Measurements from ENCODE around the gene ADM2. TPM values are rescaled to one million over a fixed set of nuclear protein-coding genes. Genes with fewer than 3 reads are reported as not detected.

Gene ADM2
- total RNA-seq, 1 donor from 2014 or later: 1.5 TPM

GRCh38 chr22:50446708-50447575 lies 34.4 kb upstream of the ADM2 start:
- DNase-seq: no peak
- Histone ChIP-seq H3K27me3 (ENCODE audit: low read depth) (no peaks in the 10 kb centered on the region), H3K36me3 (peaks cover 71% of the 10 kb centered on the region), H3K4me1 (peaks cover 25% of the 10 kb centered on the region), H3K4me3 (no peak overlapping the region), H3K27ac (no peak overlapping the region), H3K9me3 (no peaks in the 10 kb centered on the region)
- intact Hi-C loops (cut with DNase I): no loop called here
- no peak for ATAC-seq
- TF ChIP-seq CTCF (IDR thresholded peaks at IDR 0.05): no peak

- DNase-seq: no peak
- no peak overlapping the region for H3K4me3 ChIP-seq
- H3K9me3 ChIP-seq: no peaks in the 10 kb centered on the region
- H3K36me3 ChIP-seq: peaks cover 78% of the 10 kb centered on the region
- intact Hi-C loops (cut with DNase I): no loop called here
- H3K27ac ChIP-seq: no peak overlapping the region
- no peaks in the 10 kb centered on the region for H3K27me3 ChIP-seq (ENCODE audit: low read depth)
- ATAC-seq: no peak
- H3K4me1 ChIP-seq: peaks cover 25% of the 10 kb centered on the region
- TF ChIP-seq CTCF (IDR thresholded peaks at IDR 0.05): no peak
These were observed 33.5 kb upstream of the ADM2 start for GRCh38 chr22:50447576-50448551.

- Histone ChIP-seq H3K27ac (no peak overlapping the region), H3K36me3 (peaks cover 93% of the 10 kb centered on the region), H3K4me3 (no peak overlapping the region), H3K4me1 (no peaks in the 10 kb centered on the region), H3K9me3 (no peaks in the 10 kb centered on the region), H3K27me3 (ENCODE audit: low read depth) (no peaks in the 10 kb centered on the region)
- intact Hi-C loops (cut with DNase I): no loop called here
- no peak for TF ChIP-seq CTCF (IDR thresholded peaks at IDR 0.05)
- DNase-seq (no peak), ATAC-seq (no peak)
These were observed 28.7 kb upstream of the ADM2 start for GRCh38 chr22:50452649-50453048.

- Histone ChIP-seq H3K27me3 (ENCODE audit: low read depth) (no peaks in the 10 kb centered on the region), H3K36me3 (peaks cover 97% of the 10 kb centered on the region), H3K4me1 (no peaks in the 10 kb centered on the region), H3K4me3 (no peak overlapping the region), H3K27ac (no peak overlapping the region), H3K9me3 (no peaks in the 10 kb centered on the region)
- DNase-seq (no peak), ATAC-seq (no peak)
- intact Hi-C loops (cut with DNase I): no loop called here
- no peak for TF ChIP-seq CTCF (IDR thresholded peaks at IDR 0.05)
These were observed 26.7 kb upstream of the ADM2 start for GRCh38 chr22:50454556-50455075.

- DNase-seq: no peak
- Histone ChIP-seq H3K27me3 (ENCODE audit: low read depth) (no peaks in the 10 kb centered on the region), H3K36me3 (peaks cover 97% of the 10 kb centered on the region), H3K27ac (no peak overlapping the region), H3K4me1 (no peaks in the 10 kb centered on the region), H3K9me3 (no peaks in the 10 kb centered on the region), H3K4me3 (no peak overlapping the region)
- no peak for ATAC-seq
- intact Hi-C loops (cut with DNase I): no loop called here
- no peak for TF ChIP-seq CTCF (IDR thresholded peaks at IDR 0.05)
These were observed 26.1 kb upstream of the ADM2 start for GRCh38 chr22:50455201-50455600.

Data from lower lobe of right lung (tissue), 2 donors.